ENCODE results near the gene HIVEP2. TPM values are rescaled to one million over a fixed set of nuclear protein-coding genes. Genes with fewer than 3 reads are reported as not detected.

Gene HIVEP2
- total RNA-seq, 1 experiment from 2014 or later, result 4.2 TPM

GRCh38 chr6:142781129-142781528 lies 163.8 kb downstream of the HIVEP2 start:
- Histone ChIP-seq H3K27me3 (ENCODE audit: insufficient read depth, low read length) (no peaks in the 10 kb centered on the region), H2BK12ac (ENCODE audit: insufficient read length, low read depth, low read length) (no peak overlapping the region), H3T11ph (ENCODE audit: low read length) (no peak overlapping the region), H4K91ac (ENCODE audit: insufficient read length, low read depth, low read length) (no peak overlapping the region), H3K27ac (ENCODE audit: insufficient read length, low read depth, low read length) (no peak overlapping the region), H3K9me3 (ENCODE audit: control insufficient read depth, low read depth, low read length) (no peaks in the 10 kb centered on the region), H3K4me2 (ENCODE audit: insufficient read depth, insufficient read length, low read length) (no peak overlapping the region), H3K18ac (ENCODE audit: insufficient read length, low read depth, low read length) (no peak overlapping the region), H3K4ac (ENCODE audit: low read depth, low read length) (no peak overlapping the region), H4K20me1 (ENCODE audit: control insufficient read depth, insufficient read depth, insufficient read length) (no peaks in the 10 kb centered on the region), H3K79me1 (ENCODE audit: insufficient read depth, low read depth, low read length, poor library complexity, severe bottlenecking) (no peaks in the 10 kb centered on the region), H2BK20ac (ENCODE audit: low read depth, low read length, poor library complexity, severe bottlenecking) (no peak overlapping the region), H3K9ac (ENCODE audit: extremely low read depth, insufficient read length, low read length) (no peak overlapping the region), H2BK15ac (ENCODE audit: low read depth, low read length) (no peak overlapping the region), H2AK5ac (ENCODE audit: insufficient read length, low read length) (no peak overlapping the region), H3K79me2 (ENCODE audit: insufficient read depth, low read length) (no peaks in the 10 kb centered on the region), H3K14ac (ENCODE audit: insufficient read depth, low read length) (no peak overlapping the region), H4K5ac (ENCODE audit: insufficient read length, low read depth, low read length) (no peak overlapping the region), H3K4me1 (ENCODE audit: insufficient read depth, low read length) (no peaks in the 10 kb centered on the region), H2AFZ (ENCODE audit: low read length) (no peak overlapping the region), H3K23ac (ENCODE audit: insufficient read length, low read depth, low read length) (no peak overlapping the region), H2BK5ac (ENCODE audit: insufficient read length, low read length) (no peak overlapping the region), H2BK120ac (ENCODE audit: low read depth, low read length, poor library complexity, severe bottlenecking) (no peak overlapping the region), H4K8ac (replicated peaks; ENCODE audit: insufficient read length, low read depth, low read length) (no peak overlapping the region), H3K56ac (ENCODE audit: insufficient read length, low read depth, low read length) (no peak overlapping the region), H3K23me2 (ENCODE audit: insufficient read length, low read depth, low read length, poor library complexity, severe bottlenecking) (no peaks in the 10 kb centered on the region)
- H3K9me3 Mint-ChIP-seq, result no peaks in the 10 kb centered on the region
- no CpG with 5 or more reads among the region's 3 CpGs for WGBS (ENCODE audit: extremely low coverage, insufficient read length, low lambda C conversion rate)
- no peak for DNase-seq
- no peaks in the 10 kb centered on the region for H3K27me3 Mint-ChIP-seq (ENCODE audit: low read depth)
- peaks cover 0 to 2% of the 10 kb centered on the region in 2 experiments; a peak in 1 of 4 replicates for H3K4me1 Mint-ChIP-seq
- H3K4me3 Mint-ChIP-seq, result no peak overlapping the region
- no peaks in the 10 kb centered on the region for H3K36me3 Mint-ChIP-seq (ENCODE audit: insufficient read depth in 1 of 3, low read depth in 3 of 3)
- peak overlapping the region in 1 of 3 experiments; percentile 42; a peak in 2 of 7 replicates for H3K27ac Mint-ChIP-seq
- TF ChIP-seq, protein P1, sequence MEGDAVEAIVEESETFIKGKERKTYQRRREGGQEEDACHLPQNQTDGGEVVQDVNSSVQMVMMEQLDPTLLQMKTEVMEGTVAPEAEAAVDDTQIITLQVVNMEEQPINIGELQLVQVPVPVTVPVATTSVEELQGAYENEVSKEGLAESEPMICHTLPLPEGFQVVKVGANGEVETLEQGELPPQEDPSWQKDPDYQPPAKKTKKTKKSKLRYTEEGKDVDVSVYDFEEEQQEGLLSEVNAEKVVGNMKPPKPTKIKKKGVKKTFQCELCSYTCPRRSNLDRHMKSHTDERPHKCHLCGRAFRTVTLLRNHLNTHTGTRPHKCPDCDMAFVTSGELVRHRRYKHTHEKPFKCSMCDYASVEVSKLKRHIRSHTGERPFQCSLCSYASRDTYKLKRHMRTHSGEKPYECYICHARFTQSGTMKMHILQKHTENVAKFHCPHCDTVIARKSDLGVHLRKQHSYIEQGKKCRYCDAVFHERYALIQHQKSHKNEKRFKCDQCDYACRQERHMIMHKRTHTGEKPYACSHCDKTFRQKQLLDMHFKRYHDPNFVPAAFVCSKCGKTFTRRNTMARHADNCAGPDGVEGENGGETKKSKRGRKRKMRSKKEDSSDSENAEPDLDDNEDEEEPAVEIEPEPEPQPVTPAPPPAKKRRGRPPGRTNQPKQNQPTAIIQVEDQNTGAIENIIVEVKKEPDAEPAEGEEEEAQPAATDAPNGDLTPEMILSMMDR (conservative IDR thresholded peaks at IDR 0.05), result no peak
